GM21360 (cell line): Measurements from ENCODE around the gene ATOSB.

Source experiments
- ATAC-seq: cut with Tn5 transposase; IDR thresholded peaks from one replicate; pipeline ENCODE4 v1.9.1; 2021; ENCODE audit warnings: mild to moderate bottlenecking, moderate library complexity; ENCODE audit not compliant: unreplicated experiment

The ATOSB gene

GRCh38 chr9:35096035-35096849 lies 19.4 kb downstream of the ATOSB start, which contains the start of gene PIGO:
PIGO (minus strand) TSS chr9:35096591; CDS start chr9:35095565, 1,026 bp downstream.
- peak; percentile 77 for ATAC-seq

GRCh38 chr9:35091536-35091935 lies 24.1 kb downstream of the ATOSB start:
- no peak for ATAC-seq

GRCh38 chr9:35089434-35089833 lies 26.2 kb downstream of the ATOSB start:
- no peak for ATAC-seq

DNA sequence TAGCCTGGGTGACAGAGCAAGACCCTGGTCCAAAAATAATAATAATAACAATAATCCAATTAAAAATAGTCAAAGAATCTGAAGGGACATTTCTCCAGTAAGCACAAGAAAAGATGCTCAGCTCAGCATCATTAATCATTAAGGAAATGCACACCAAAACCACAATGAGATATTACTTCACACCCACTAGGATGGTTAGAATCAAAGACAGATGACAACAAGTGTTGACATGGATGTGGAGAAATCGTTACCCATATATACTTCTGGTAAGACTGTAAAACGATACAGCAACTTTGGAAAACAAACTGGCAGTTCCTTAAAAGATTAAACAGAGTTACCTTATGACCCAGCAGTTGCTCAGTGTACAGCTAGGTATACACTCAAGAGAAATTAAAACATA lies 30.6 kb downstream of the ATOSB start:
- ATAC-seq, result no peak

- ATAC-seq, result peak; percentile 81
These were observed 36.0 kb downstream of the ATOSB start, which contains the start of gene FANCG for GRCh38 chr9:35079426-35080341. FANCG (minus strand) TSS chr9:35079942; CDS start chr9:35079524, 418 bp downstream.

- ATAC-seq, result no peak
These were observed 36.6 kb downstream of the ATOSB start for GRCh38 chr9:35079041-35079425.

- ATAC-seq, result no peak
These were observed 37.6 kb downstream of the ATOSB start for GRCh38 chr9:35078066-35078465.

DNA sequence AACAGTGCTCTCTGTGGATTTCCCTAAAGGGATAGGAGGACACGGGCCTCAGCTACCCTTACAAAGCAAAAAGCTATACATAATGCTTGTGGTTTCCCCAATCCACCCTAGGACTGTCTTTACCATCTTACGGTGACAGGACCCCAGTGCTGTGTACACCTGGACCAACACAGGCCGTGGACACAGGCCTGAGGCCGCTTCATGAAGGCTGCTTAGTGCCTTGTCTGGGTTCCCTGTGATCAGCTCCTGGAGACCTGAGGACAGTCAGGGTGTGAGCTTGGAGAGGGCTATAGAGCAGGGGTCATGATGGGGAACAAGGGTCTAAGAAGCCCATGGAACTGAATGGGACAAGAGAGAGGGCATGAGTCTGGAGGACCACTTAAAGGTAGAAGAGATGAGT lies 38.8 kb downstream of the ATOSB start:
- ATAC-seq, result no peak

GRCh38 chr9:35075358-35075757 lies 40.3 kb downstream of the ATOSB start:
- no peak for ATAC-seq

GRCh38 chr9:35074791-35075190 lies 40.9 kb downstream of the ATOSB start:
- ATAC-seq, result no peak

- no peak for ATAC-seq
These were observed 41.5 kb downstream of the ATOSB start for GRCh38 chr9:35074141-35074540.

DNA sequence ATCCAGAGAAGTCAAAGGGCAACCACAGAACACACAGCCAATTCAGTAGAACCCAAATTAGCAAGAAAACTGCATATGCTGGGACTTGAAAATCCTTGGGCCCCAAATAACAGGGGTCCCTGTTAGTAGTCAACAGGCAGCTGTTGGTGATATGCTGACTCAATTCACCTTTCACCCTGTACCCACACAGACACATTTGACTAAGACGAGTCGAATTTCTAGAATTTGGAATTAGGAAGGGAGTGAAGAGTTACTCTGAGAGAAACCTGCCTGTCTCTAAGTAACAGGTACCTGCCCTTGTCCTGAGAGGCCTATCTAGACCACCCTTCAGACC lies 42.4 kb downstream of the ATOSB start:
- ATAC-seq, result no peak

DNA sequence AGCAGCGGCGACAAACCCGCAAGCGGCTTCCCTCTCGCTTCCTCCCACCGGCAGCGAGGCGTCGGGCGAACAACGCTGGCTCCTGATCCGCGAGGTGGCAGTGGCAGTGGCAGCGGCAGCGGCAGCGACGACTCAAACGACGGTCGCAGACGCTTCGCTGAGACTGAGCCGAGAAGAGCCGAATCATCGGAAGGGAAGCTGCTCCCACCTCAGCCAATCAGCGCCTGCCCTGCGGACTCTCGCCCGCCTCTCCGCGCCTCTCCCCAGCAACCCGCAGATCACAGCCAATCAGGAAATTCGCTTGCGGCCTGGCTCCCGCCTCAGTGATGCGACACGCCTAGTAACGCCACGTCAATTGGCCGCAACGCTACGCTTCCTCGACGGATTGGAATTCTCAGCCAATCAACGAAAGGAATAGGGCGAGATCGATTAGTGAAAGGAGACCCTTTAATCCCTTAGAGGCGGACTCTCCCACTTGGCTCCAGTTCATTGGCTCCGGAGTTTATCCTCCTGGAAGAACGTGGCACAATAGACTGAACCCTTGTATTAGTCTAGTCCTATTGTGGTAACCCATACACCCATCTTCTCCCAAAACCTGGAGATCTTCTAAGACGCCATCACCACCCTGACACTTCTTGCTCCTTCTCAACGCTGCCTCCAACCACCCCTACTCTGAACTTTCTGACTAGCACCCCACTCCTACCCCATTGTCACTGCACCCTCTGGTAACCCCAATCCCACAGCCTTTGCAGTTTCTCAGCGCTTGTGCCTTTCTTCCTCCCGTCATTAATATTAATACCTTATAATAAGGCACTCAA lies 43.0 kb downstream of the ATOSB start, which contains the start of gene VCP:
Gene VCP (minus strand): TSS at position 165 of the 818 bp plus-strand sequence. CDS start 272 bp downstream, outside the sequence.
- peak; percentile 79 for ATAC-seq

- peak; percentile 47 for ATAC-seq
These were observed 43.7 kb downstream of the ATOSB start for GRCh38 chr9:35071814-35072460.

- ATAC-seq, result no peak
These were observed 44.5 kb downstream of the ATOSB start for GRCh38 chr9:35070823-35071813.

- no peak for ATAC-seq
These were observed 46.6 kb downstream of the ATOSB start for GRCh38 chr9:35069020-35069419.

DNA sequence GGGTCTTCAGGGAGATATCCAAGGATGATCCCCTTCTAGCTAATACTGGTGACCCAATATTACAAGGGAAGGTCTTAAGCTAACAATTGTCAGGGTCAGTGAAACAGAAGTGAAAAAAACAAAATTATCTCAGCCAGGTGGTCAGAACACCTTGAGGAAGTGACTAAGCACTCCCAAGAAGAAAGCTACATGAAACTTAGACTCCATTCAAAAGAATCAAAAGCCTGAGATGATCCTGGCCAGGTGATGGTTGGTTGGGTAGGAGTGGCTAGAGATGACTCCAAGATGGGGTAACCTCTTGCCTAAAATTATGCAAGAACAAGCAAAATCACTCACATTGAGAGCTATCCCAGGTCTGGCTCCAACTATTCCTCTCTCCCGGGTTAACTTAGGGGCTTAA lies 48.6 kb downstream of the ATOSB start:
- ATAC-seq, result no peak

DNA sequence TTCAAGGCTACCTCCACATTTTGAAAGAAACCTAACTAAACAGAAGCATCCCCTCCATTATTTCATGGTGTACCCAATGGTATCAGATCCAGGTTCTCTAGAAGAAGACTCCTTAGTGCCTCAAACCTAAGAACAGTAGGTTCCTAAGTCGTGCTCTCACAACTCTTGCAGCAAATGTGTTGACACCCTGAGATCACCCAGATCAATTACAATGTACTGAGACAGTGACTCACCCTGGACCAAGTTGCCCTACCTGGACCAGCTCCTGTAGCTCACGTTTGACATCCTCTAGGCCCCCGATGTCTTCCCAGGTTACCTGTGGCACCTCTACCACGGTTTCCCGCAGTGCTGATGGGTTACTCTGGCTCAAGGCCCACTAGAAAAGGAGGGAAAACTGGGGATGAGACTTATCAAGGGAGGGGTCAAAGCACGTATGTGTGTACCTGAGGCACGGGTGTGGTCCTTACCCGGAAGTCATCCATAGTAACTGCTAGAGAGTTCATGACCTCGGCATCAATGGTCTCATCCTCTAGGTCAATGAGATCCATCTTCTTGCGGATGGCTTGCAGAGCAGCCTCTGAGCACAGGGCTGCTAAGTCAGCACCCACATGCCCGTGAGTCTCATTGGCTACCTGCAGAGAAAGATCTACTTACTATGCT lies 55.0 kb downstream of the ATOSB start:
- ATAC-seq, result no peak

DNA sequence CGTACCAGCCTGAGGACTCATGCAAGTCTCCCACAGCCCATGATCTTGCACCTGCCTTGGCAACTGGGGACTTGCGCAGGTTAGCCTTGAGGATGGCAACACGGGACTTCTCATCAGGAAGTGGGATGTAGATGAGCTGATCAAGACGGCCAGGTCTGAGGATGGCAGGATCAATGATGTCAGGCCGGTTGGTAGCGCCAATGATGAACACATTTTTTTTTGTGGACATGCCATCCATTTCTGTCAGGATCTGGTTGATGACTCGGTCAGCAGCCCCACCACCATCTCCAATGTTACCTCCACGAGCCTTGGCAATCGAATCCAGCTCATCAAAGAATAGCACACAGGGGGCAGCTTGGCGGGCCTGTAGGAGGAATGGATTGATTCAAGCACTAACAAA lies 56.2 kb downstream of the ATOSB start:
- no peak for ATAC-seq
